WTC11 (cell line): ENCODE measurements around the gene GMEB2. TPM values are rescaled to one million over a fixed set of nuclear protein-coding genes. Genes with fewer than 3 reads are reported as not detected.

Source experiments
- ATAC-seq: fragments of 200-7000 bp; cut with Tn5 transposase; 2 replicates; pipeline ENCODE4 v1.10.0; 2021; ENCODE audit warnings: mild to moderate bottlenecking, moderate library complexity
- CTCF ChIA-PET: fragments of 300-600 bp; sonication (Branson Sonifier 250); formaldehyde crosslinking; loops from one replicate; lab custom pipeline; 2021; ENCODE audit warnings: antibody characterized with exemption; lab: Charles Lee
- POLR2A ChIA-PET: fragments of 350-600 bp; sonication (Branson Sonifier 250); formaldehyde crosslinking; loops from one replicate; lab custom pipeline; 2021; ENCODE audit warnings: antibody characterized with exemption; lab: Charles Lee
- DNase-seq: peaks from one replicate; pipeline ENCODE4 v3.0.0; 2021; ENCODE audit warnings: low spot score
- H3K27ac Mint-ChIP-seq: 2 replicates; pipeline ENCODE4 v1.8.0; 2021; ENCODE audit warnings: mixed read lengths
- H3K27me3 Mint-ChIP-seq: 2 replicates; pipeline ENCODE4 v1.8.0; 2021; ENCODE audit warnings: low read depth, mild to moderate bottlenecking, moderate library complexity, mixed read lengths
- H3K36me3 Mint-ChIP-seq: 2 replicates; pipeline ENCODE4 v1.8.0; 2021; ENCODE audit warnings: mixed read lengths
- H3K4me1 Mint-ChIP-seq: 2 replicates; pipeline ENCODE4 v1.8.0; 2022; ENCODE audit warnings: mixed read lengths
- H3K4me3 Mint-ChIP-seq: 2 replicates; pipeline ENCODE4 v1.8.0; 2021; ENCODE audit warnings: mild to moderate bottlenecking, moderate library complexity, mixed read lengths
- H3K9me3 Mint-ChIP-seq: 2 replicates; pipeline ENCODE4 v1.8.0; 2021; ENCODE audit warnings: mixed read lengths
- AR ChIP-seq: fragments of 250-450 bp; sonication (Bioruptor Pico); IDR thresholded peaks from 2 replicates; pipeline ENCODE4 v1.9.0; 2021; ENCODE audit warnings: mild to moderate bottlenecking
- ATF2 ChIP-seq: sonication (generic); formaldehyde crosslinking; IDR thresholded peaks from 2 replicates; pipeline ENCODE4 v1.8.1; 2022; ENCODE audit warnings: low read depth, missing genetic modification reagents, borderline replicate concordance
- CREM ChIP-seq: sonication (generic); formaldehyde crosslinking; IDR thresholded peaks from 2 replicates; pipeline ENCODE4 v1.8.1; 2022; ENCODE audit warnings: mild to moderate bottlenecking, missing genetic modification reagents, moderate library complexity
- FOXP4 ChIP-seq: sonication (generic); formaldehyde crosslinking; IDR thresholded peaks from 2 replicates; pipeline ENCODE4 v1.8.0; 2022; ENCODE audit warnings: mild to moderate bottlenecking, missing genetic modification reagents
- HMGA2 ChIP-seq: fragments of 250-450 bp; sonication (Bioruptor Pico); IDR thresholded peaks from 2 replicates; pipeline ENCODE4 v1.4.0; 2021; ENCODE audit warnings: mild to moderate bottlenecking, moderate library complexity
- HMGXB4 ChIP-seq: sonication (generic); formaldehyde crosslinking; IDR thresholded peaks from 2 replicates; pipeline ENCODE4 v1.8.1; 2023; ENCODE audit warnings: mild to moderate bottlenecking, moderate library complexity, missing genetic modification reagents
- IRF1 ChIP-seq: sonication (generic); formaldehyde crosslinking; IDR thresholded peaks from 2 replicates; pipeline ENCODE4 v1.8.0; 2023; ENCODE audit warnings: missing genetic modification reagents
- MXD4 ChIP-seq: fragments of 250-450 bp; sonication (Bioruptor Pico); IDR thresholded peaks from 2 replicates; pipeline ENCODE4 v1.8.0; 2021; ENCODE audit warnings: mild to moderate bottlenecking, moderate library complexity, borderline replicate concordance
- NFYB ChIP-seq: sonication (generic); formaldehyde crosslinking; conservative IDR thresholded peaks from 2 replicates; pipeline ENCODE4 v1.8.0; 2022; ENCODE audit warnings: low read depth, missing genetic modification reagents
- NR2C2 ChIP-seq: sonication (generic); formaldehyde crosslinking; IDR thresholded peaks from 2 replicates; pipeline ENCODE4 v1.8.0; 2022; ENCODE audit warnings: mild to moderate bottlenecking, missing genetic modification reagents
- OVOL2 ChIP-seq: fragments of 250-450 bp; sonication (Bioruptor Pico); IDR thresholded peaks from 2 replicates; pipeline ENCODE4 v1.9.0; 2021; ENCODE audit warnings: mild to moderate bottlenecking, borderline replicate concordance
- RELA ChIP-seq: sonication (generic); formaldehyde crosslinking; IDR thresholded peaks from 2 replicates; pipeline ENCODE4 v1.8.1; 2022; ENCODE audit warnings: missing genetic modification reagents, mild to moderate bottlenecking, borderline replicate concordance
- SP1 ChIP-seq: sonication (generic); formaldehyde crosslinking; conservative IDR thresholded peaks from 2 replicates; pipeline ENCODE4 v1.8.1; 2022; ENCODE audit warnings: missing genetic modification reagents
- TP53 ChIP-seq: sonication (generic); formaldehyde crosslinking; IDR thresholded peaks from 2 replicates; pipeline ENCODE4 v1.8.1; 2023; ENCODE audit warnings: mild to moderate bottlenecking, missing genetic modification reagents
- USF1 ChIP-seq: sonication (generic); formaldehyde crosslinking; IDR thresholded peaks from 2 replicates; pipeline ENCODE4 v1.8.0; 2022; ENCODE audit warnings: mild to moderate bottlenecking, missing genetic modification reagents
- ZNF121 ChIP-seq: sonication (generic); formaldehyde crosslinking; IDR thresholded peaks from 2 replicates; pipeline ENCODE4 v1.8.0; 2023; ENCODE audit warnings: missing genetic modification reagents
- ZNF138 ChIP-seq: sonication (generic); formaldehyde crosslinking; conservative IDR thresholded peaks from 2 replicates; pipeline ENCODE4 v1.8.1; 2022; ENCODE audit warnings: mild to moderate bottlenecking, moderate library complexity, missing genetic modification reagents
- ZNF232 ChIP-seq: sonication (generic); formaldehyde crosslinking; IDR thresholded peaks from 2 replicates; pipeline ENCODE4 v1.8.0; 2022; ENCODE audit warnings: mild to moderate bottlenecking, missing genetic modification reagents
- ZNF416 ChIP-seq: fragments of 250-450 bp; sonication (Bioruptor Pico); IDR thresholded peaks from 2 replicates; pipeline ENCODE4 v1.9.0; 2021; ENCODE audit warnings: mild to moderate bottlenecking, inconsistent platforms
- total RNA-seq: library from RNA; stranded (reverse); gene quantifications from 3 replicates; pipeline ENCODE4 v1.2.3, GENCODE V29; 2021

GMEB2 gene
- total RNA-seq, 1 experiment from 2014 or later: 14.8 TPM

GRCh38 chr20:63661959-63662812 is 35.3 kb upstream of the GMEB2 start:
- H3K27me3 Mint-ChIP-seq: no peaks in the 10 kb centered on the region
- ATAC-seq (no peak), DNase-seq (no peak)
- TF ChIP-seq AR (no peak), MXD4 (CRISPR knock-in tag) (no peak), CREM (CRISPR knock-in tag) (no peak), OVOL2 (no peak), HMGA2 (CRISPR knock-in tag) (no peak), ZNF121 (no peak), ATF2 (CRISPR knock-in tag) (no peak), USF1 (CRISPR knock-in tag) (no peak), NFYB (no peak), NR2C2 (CRISPR knock-in tag) (no peak), ZNF232 (CRISPR knock-in tag) (no peak), TP53 (CRISPR knock-in tag) (no peak), SP1 (no peak), ZNF138 (CRISPR knock-in tag) (no peak), HMGXB4 (CRISPR knock-in tag) (no peak)
- H3K36me3 Mint-ChIP-seq: peaks cover 13% of the 10 kb centered on the region
- no peaks in the 10 kb centered on the region for H3K9me3 Mint-ChIP-seq
- peaks cover 10% of the 10 kb centered on the region for H3K4me1 Mint-ChIP-seq
- ChIA-PET CTCF (interaction anchor here (0.6 to 1.2 kb wide), 2 partner anchors 113 kb away, joined by 4 read pairs; no protein-coding TSS in a partner anchor), POLR2A (no interaction called here)
- H3K27ac Mint-ChIP-seq: no peak overlapping the region
- no peak overlapping the region for H3K4me3 Mint-ChIP-seq

GRCh38 chr20:63661108-63661507 is 34.2 kb upstream of the GMEB2 start:
- H3K27ac Mint-ChIP-seq: no peak overlapping the region
- CTCF ChIA-PET: no interaction called here
- DNase-seq (no peak), ATAC-seq (no peak)
- no peaks in the 10 kb centered on the region for H3K9me3 Mint-ChIP-seq
- H3K36me3 Mint-ChIP-seq: peaks cover 7% of the 10 kb centered on the region; the same call in 1 of the 2 replicates
- POLR2A ChIA-PET: no interaction called here
- no peak overlapping the region for H3K4me3 Mint-ChIP-seq
- H3K4me1 Mint-ChIP-seq: peaks cover 12% of the 10 kb centered on the region
- H3K27me3 Mint-ChIP-seq: no peaks in the 10 kb centered on the region
- TF ChIP-seq SP1 (no peak), ZNF416 (CRISPR knock-in tag) (no peak), AR (no peak), HMGXB4 (CRISPR knock-in tag) (no peak), FOXP4 (CRISPR knock-in tag) (no peak), IRF1 (CRISPR knock-in tag) (no peak), RELA (CRISPR knock-in tag) (no peak)
